Thyroid gland (tissue), 4 donors: ENCODE measurements around the gene APOF.

Source experiments
- CTCF ChIP-seq, 6 experiments: fragments of 200-600 bp in 3 of 6; fragments of 450-650 bp in 3 of 6; sonication (generic) in 3 of 6; IDR thresholded peaks; one replicate each; pipeline ENCODE4 v1.5.1; 2016 to 2019; ENCODE audit warnings: antibody characterized with exemption in 6 of 6, mild to moderate bottlenecking in 2 of 6, inconsistent platforms in 1 of 6, moderate library complexity in 1 of 6
- POLR2A ChIP-seq, 2 donors: fragments of 450-650 bp; IDR thresholded peaks; one replicate each; pipeline ENCODE4 v1.6.1; 2017; ENCODE audit warnings: antibody characterized with exemption in 2 of 2, mild to moderate bottlenecking in 2 of 2, moderate library complexity in 1 of 2

- TF ChIP-seq CTCF (IDR thresholded peaks at IDR 0.05) (no peak), POLR2A (IDR thresholded peaks at IDR 0.05) (no peak)
Observed at GRCh38 chr12:56346675-56347074, 16.0 kb downstream of the APOF start.
